ENCODE measurements around the gene PCDHGA1. TPM values are rescaled to one million over a fixed set of nuclear protein-coding genes. Genes with fewer than 3 reads are reported as not detected.

PCDHGA1 gene
- total RNA-seq, 1 experiment from 2014 or later = 0.63 TPM

GRCh38 chr5:141465351-141465750 lies 135.0 kb downstream of the PCDHGA1 start:
- H3K4me1 Mint-ChIP-seq = no peaks in the 10 kb centered on the region
- Histone ChIP-seq H2BK5ac (ENCODE audit: insufficient read length, low read length) (no peak overlapping the region), H2BK20ac (ENCODE audit: low read depth, low read length, poor library complexity, severe bottlenecking) (no peak overlapping the region), H3K4me2 (ENCODE audit: insufficient read depth, insufficient read length, low read length) (no peak overlapping the region), H2BK15ac (ENCODE audit: low read depth, low read length) (no peak overlapping the region), H2BK120ac (ENCODE audit: low read depth, low read length, poor library complexity, severe bottlenecking) (no peak overlapping the region), H3K9me3 (ENCODE audit: control insufficient read depth, low read depth, low read length) (no peaks in the 10 kb centered on the region), H4K5ac (ENCODE audit: insufficient read length, low read depth, low read length) (no peak overlapping the region), H3K79me1 (ENCODE audit: insufficient read depth, low read depth, low read length, poor library complexity, severe bottlenecking) (no peaks in the 10 kb centered on the region), H2AK5ac (ENCODE audit: insufficient read length, low read length) (no peak overlapping the region), H3K14ac (ENCODE audit: insufficient read depth, low read length) (no peak overlapping the region), H2AFZ (ENCODE audit: low read length) (no peak overlapping the region), H3K27ac (ENCODE audit: insufficient read length, low read depth, low read length) (no peak overlapping the region), H3K27me3 (ENCODE audit: insufficient read depth, low read length) (no peaks in the 10 kb centered on the region), H3K18ac (ENCODE audit: insufficient read length, low read depth, low read length) (no peak overlapping the region), H3K4me1 (ENCODE audit: insufficient read depth, low read length) (no peaks in the 10 kb centered on the region), H3K56ac (ENCODE audit: insufficient read length, low read depth, low read length) (no peak overlapping the region), H2BK12ac (ENCODE audit: insufficient read length, low read depth, low read length) (no peak overlapping the region), H3K9ac (ENCODE audit: extremely low read depth, insufficient read length, low read length) (no peak overlapping the region), H3K23me2 (ENCODE audit: insufficient read length, low read depth, low read length, poor library complexity, severe bottlenecking) (no peaks in the 10 kb centered on the region), H3T11ph (ENCODE audit: low read length) (no peak overlapping the region), H4K20me1 (ENCODE audit: control insufficient read depth, insufficient read depth, insufficient read length) (no peaks in the 10 kb centered on the region), H4K91ac (ENCODE audit: insufficient read length, low read depth, low read length) (no peak overlapping the region), H4K8ac (replicated peaks; ENCODE audit: insufficient read length, low read depth, low read length) (no peak overlapping the region), H3K4ac (ENCODE audit: low read depth, low read length) (no peak overlapping the region), H3K23ac (ENCODE audit: insufficient read length, low read depth, low read length) (no peak overlapping the region), H3K79me2 (ENCODE audit: insufficient read depth, low read length) (no peaks in the 10 kb centered on the region)
- no peaks in the 10 kb centered on the region for H3K27me3 Mint-ChIP-seq (ENCODE audit: low read depth)
- TF ChIP-seq, protein P1, sequence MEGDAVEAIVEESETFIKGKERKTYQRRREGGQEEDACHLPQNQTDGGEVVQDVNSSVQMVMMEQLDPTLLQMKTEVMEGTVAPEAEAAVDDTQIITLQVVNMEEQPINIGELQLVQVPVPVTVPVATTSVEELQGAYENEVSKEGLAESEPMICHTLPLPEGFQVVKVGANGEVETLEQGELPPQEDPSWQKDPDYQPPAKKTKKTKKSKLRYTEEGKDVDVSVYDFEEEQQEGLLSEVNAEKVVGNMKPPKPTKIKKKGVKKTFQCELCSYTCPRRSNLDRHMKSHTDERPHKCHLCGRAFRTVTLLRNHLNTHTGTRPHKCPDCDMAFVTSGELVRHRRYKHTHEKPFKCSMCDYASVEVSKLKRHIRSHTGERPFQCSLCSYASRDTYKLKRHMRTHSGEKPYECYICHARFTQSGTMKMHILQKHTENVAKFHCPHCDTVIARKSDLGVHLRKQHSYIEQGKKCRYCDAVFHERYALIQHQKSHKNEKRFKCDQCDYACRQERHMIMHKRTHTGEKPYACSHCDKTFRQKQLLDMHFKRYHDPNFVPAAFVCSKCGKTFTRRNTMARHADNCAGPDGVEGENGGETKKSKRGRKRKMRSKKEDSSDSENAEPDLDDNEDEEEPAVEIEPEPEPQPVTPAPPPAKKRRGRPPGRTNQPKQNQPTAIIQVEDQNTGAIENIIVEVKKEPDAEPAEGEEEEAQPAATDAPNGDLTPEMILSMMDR (conservative IDR thresholded peaks at IDR 0.05) = no peak
- H3K36me3 Mint-ChIP-seq (ENCODE audit: insufficient read depth in 1 of 3, low read depth in 3 of 3) = no peaks in the 10 kb centered on the region
- H3K27ac Mint-ChIP-seq = no peak overlapping the region
- H3K9me3 Mint-ChIP-seq = no peaks in the 10 kb centered on the region
- H3K4me3 Mint-ChIP-seq = no peak overlapping the region
- no peak for DNase-seq
- WGBS (ENCODE audit: extremely low coverage, insufficient read length, low lambda C conversion rate) = no CpG with 5 or more reads among the region's 3 CpGs
